PC-9 (cell line): Measurements from ENCODE around the gene LRP1-AS. TPM values are rescaled to one million over a fixed set of nuclear protein-coding genes. Genes with fewer than 3 reads are reported as not detected.

ENCODE experiments used
- BruUV-seq: library from RNA; stranded (reverse); fragments of 400-500 nt; replicated peaks from 2 replicates; lab custom pipeline; 2021; lab: Mats Ljungman, UMichigan
- CTCF ChIA-PET: fragments of 300-600 bp; sonication (Branson Sonifier 250); formaldehyde crosslinking; loops from one replicate; lab custom pipeline; 2022; ENCODE audit warnings: antibody characterized with exemption; lab: Charles Lee
- POLR2A ChIA-PET: fragments of 300-600 bp; sonication (Branson Sonifier 250); formaldehyde crosslinking; loops from one replicate; lab custom pipeline; 2022; ENCODE audit warnings: antibody characterized with exemption; ENCODE audit not compliant: unreplicated experiment; lab: Charles Lee
- DNase-seq, 2 experiments: peaks; one replicate each; pipeline versions ENCODE4 v3.0.0 to v3.0.0-alpha.2; 2015 to 2022; ENCODE audit warnings: mixed read lengths in 1 of 2
- H2AFZ ChIP-seq: fragments of 200-600 bp; sonication (generic); 2 replicates; pipeline ENCODE4 v1.8.1; 2017; ENCODE audit warnings: antibody characterized with exemption
- H3F3A ChIP-seq: fragments of 200-600 bp; sonication (generic); 2 replicates; pipeline ENCODE4 v1.8.1; 2017; ENCODE audit warnings: antibody characterized with exemption, mild to moderate bottlenecking, low read depth; ENCODE audit not compliant: insufficient read depth
- H3K27ac ChIP-seq: fragments of 200-600 bp; sonication (generic); 2 replicates; pipeline ENCODE4 v1.6.1; 2016; ENCODE audit warnings: mixed run types
- H3K27me3 ChIP-seq: fragments of 200-600 bp; sonication (generic); 2 replicates; pipeline ENCODE4 v1.6.1; 2016; ENCODE audit warnings: low read depth, mixed run types; ENCODE audit not compliant: insufficient read depth
- H3K36me3 ChIP-seq: fragments of 200-600 bp; sonication (generic); 2 replicates; pipeline ENCODE4 v1.6.1; 2016; ENCODE audit warnings: low read depth, mixed run types
- H3K4me1 ChIP-seq: fragments of 200-600 bp; sonication (generic); replicated peaks from 2 replicates; pipeline ENCODE4 v1.6.1; 2016; ENCODE audit warnings: mixed run types; ENCODE audit not compliant: insufficient read depth
- H3K4me2 ChIP-seq: fragments of 200-600 bp; sonication (generic); 2 replicates; pipeline ENCODE4 v1.6.1; 2017; ENCODE audit warnings: mixed run types
- H3K4me3 ChIP-seq: fragments of 200-600 bp; sonication (generic); 2 replicates; pipeline ENCODE4 v1.6.1; 2016; ENCODE audit warnings: mixed run types
- H3K79me2 ChIP-seq: fragments of 200-600 bp; sonication (generic); 2 replicates; pipeline ENCODE4 v1.6.1; 2017; ENCODE audit warnings: low read depth, mixed run types
- H3K9me2 ChIP-seq: fragments of 200-600 bp; sonication (generic); 2 replicates; pipeline ENCODE4 v1.8.1; 2017; ENCODE audit warnings: mild to moderate bottlenecking; ENCODE audit not compliant: insufficient read depth
- H3K9me3 ChIP-seq: fragments of 200-600 bp; sonication (generic); 2 replicates; pipeline ENCODE4 v1.8.1; 2016; ENCODE audit warnings: low read depth; ENCODE audit not compliant: insufficient read depth
- H4K20me1 ChIP-seq: fragments of 200-600 bp; sonication (generic); 2 replicates; pipeline ENCODE4 v1.8.1; 2017; ENCODE audit not compliant: insufficient read depth
- EZH2 ChIP-seq: fragments of 200-600 bp; sonication (generic); IDR thresholded peaks from 2 replicates; pipeline ENCODE4 v1.8.0; 2017; ENCODE audit warnings: antibody characterized with exemption, low read depth
- intact Hi-C: fragments of 100-400 bp; cut with micrococcal nuclease; formaldehyde crosslinking; loops from one replicate; pipeline ENCODE4 v1.10.0; 2022; ENCODE audit not compliant: unreplicated experiment
- total RNA-seq: library from RNA; stranded (reverse); gene quantifications from 2 replicates; pipeline ENCODE4 v1.2.3, GENCODE V29; 2021
- TF ChIP-seq, protein P1 (sequence below): fragments of 200-600 bp; sonication (generic); conservative IDR thresholded peaks from 2 replicates; pipeline ENCODE4 v1.6.1; 2017; ENCODE audit warnings: mixed run types, antibody characterized with exemption, mild to moderate bottlenecking, moderate library complexity

The LRP1-AS gene
- total RNA-seq, 1 experiment from 2014 or later: not detected

DNA sequence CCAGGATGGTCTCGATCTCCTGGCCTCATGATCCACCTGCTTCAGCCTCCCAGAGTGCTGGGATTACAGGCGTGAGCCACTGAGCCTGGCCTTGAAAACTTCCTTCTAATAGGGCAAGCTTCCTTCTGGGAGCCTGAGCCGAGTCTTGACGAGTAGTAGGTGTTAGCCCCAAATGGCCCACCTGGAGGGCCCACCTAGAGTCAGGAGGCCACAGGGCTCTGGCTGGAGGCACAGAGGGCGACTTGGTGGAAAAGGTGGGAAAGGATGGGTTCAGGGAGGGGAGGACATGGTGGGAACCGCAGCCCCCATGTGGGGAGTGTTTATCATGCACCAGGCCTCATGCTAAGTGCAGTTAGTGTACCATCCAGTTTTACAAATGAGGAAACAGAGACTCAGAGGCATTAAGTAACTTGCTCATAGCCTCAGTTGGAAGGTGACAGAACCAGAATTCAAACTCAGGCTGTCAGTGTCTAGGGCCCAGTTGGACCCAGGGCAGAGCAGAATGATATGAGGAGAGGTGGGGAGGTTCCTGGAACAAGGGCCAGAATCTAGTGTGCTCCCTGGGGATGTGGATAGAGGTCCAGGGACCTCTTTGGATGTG is 3.1 kb upstream of the LRP1-AS start:
- H3F3A ChIP-seq: no peaks in the 10 kb centered on the region
- no peaks in the 10 kb centered on the region for H3K36me3 ChIP-seq
- intact Hi-C loops: no loop called here
- no peak overlapping the region for H3K4me3 ChIP-seq
- peaks cover 8% of the 10 kb centered on the region for H3K4me1 ChIP-seq
- no peaks in the 10 kb centered on the region for H3K9me2 ChIP-seq
- H2AFZ ChIP-seq: no peak overlapping the region
- no peaks in the 10 kb centered on the region for H3K9me3 ChIP-seq
- DNase-seq: no peak
- H4K20me1 ChIP-seq: no peaks in the 10 kb centered on the region
- ChIA-PET POLR2A (no interaction called here), CTCF (no interaction called here)
- H3K4me2 ChIP-seq: no peak overlapping the region
- H3K79me2 ChIP-seq: no peaks in the 10 kb centered on the region
- no TSS peak for BruUV-seq
- no peak for TF ChIP-seq EZH2
- TF ChIP-seq, protein P1, sequence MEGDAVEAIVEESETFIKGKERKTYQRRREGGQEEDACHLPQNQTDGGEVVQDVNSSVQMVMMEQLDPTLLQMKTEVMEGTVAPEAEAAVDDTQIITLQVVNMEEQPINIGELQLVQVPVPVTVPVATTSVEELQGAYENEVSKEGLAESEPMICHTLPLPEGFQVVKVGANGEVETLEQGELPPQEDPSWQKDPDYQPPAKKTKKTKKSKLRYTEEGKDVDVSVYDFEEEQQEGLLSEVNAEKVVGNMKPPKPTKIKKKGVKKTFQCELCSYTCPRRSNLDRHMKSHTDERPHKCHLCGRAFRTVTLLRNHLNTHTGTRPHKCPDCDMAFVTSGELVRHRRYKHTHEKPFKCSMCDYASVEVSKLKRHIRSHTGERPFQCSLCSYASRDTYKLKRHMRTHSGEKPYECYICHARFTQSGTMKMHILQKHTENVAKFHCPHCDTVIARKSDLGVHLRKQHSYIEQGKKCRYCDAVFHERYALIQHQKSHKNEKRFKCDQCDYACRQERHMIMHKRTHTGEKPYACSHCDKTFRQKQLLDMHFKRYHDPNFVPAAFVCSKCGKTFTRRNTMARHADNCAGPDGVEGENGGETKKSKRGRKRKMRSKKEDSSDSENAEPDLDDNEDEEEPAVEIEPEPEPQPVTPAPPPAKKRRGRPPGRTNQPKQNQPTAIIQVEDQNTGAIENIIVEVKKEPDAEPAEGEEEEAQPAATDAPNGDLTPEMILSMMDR: no peak
- no peak overlapping the region for H3K27ac ChIP-seq
- H3K27me3 ChIP-seq: no peaks in the 10 kb centered on the region

GRCh38 chr12:57149245-57149900 is 2.0 kb upstream of the LRP1-AS start:
- TF ChIP-seq EZH2: no peak
- TF ChIP-seq, protein P1: no peak
- Histone ChIP-seq H3K4me3 (no peak overlapping the region), H2AFZ (no peak overlapping the region), H3K9me2 (no peaks in the 10 kb centered on the region), H3K27me3 (no peaks in the 10 kb centered on the region), H3K9me3 (no peaks in the 10 kb centered on the region), H3K79me2 (no peaks in the 10 kb centered on the region), H3F3A (no peaks in the 10 kb centered on the region), H3K4me1 (peaks cover 8% of the 10 kb centered on the region), H3K36me3 (no peaks in the 10 kb centered on the region), H3K4me2 (no peak overlapping the region), H3K27ac (no peak overlapping the region), H4K20me1 (no peaks in the 10 kb centered on the region)
- intact Hi-C loops: no loop called here
- no TSS peak for BruUV-seq
- ChIA-PET POLR2A (interaction anchor here (0.5 kb wide), 1 partner anchor 33 kb away, joined by 4 read pairs; no protein-coding TSS in a partner anchor), CTCF (no interaction called here)
- DNase-seq: no peak

DNA sequence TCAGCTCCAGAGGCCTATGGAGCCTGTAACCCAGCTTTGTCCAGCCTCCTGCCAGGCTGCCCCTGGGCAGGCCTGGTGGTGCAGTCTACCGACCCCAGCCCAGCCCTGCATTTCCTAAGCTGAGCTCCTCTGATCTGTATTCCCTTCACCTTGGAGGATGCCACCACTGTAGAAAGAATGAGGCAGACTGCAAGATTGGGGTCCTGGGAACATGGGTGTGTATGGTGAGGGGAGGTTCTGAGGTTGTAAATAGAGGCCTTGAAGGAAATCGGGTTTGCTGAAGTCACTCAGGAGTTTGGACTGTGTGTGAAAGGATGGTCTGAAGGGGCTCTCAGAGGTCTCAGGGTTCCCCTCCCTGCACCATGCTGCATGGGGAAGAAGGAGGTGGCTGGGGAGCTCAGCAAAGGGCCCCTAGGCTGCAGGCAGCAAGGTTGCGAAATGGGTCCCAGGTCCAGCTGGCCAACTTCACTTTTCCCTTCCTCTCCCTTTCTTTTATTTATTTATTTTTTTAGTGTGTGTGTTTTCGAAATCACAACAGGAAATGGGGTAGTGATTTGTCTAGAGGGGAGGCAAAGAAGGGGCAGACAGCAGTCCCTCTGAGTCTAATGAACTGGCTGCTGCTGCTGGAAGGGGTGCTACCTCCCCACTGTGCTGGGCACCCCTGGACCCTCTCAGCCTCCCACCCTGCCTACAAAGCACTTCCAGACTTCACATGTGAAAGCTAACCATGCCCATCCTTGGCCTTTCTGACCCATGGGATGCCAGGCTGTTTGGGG is 1.2 kb upstream of the LRP1-AS start:
- no peak overlapping the region for H3K4me2 ChIP-seq
- H3K27me3 ChIP-seq: no peaks in the 10 kb centered on the region
- H3K9me2 ChIP-seq: no peaks in the 10 kb centered on the region
- H3K9me3 ChIP-seq: no peaks in the 10 kb centered on the region
- H3K4me3 ChIP-seq: no peak overlapping the region
- intact Hi-C loops: no loop called here
- no peak overlapping the region for H3K27ac ChIP-seq
- peaks cover 8% of the 10 kb centered on the region for H3K4me1 ChIP-seq
- BruUV-seq: no TSS peak
- ChIA-PET POLR2A (interaction anchor here (0.5 to 0.6 kb wide), 3 partner anchors 34 to 79 kb away, joined by 4 to 25 read pairs (median 5); no protein-coding TSS in a partner anchor), CTCF (interaction anchor here (0.6 kb wide), 1 partner anchor 34 kb away, joined by 5 read pairs; no protein-coding TSS in a partner anchor)
- H2AFZ ChIP-seq: no peak overlapping the region
- no peaks in the 10 kb centered on the region for H4K20me1 ChIP-seq
- no peaks in the 10 kb centered on the region for H3K79me2 ChIP-seq
- no peak for DNase-seq
- TF ChIP-seq, protein P1: no peak
- no peak for TF ChIP-seq EZH2
- H3F3A ChIP-seq: no peaks in the 10 kb centered on the region
- no peaks in the 10 kb centered on the region for H3K36me3 ChIP-seq
